ENCODE results near the gene IFRD1. TPM values are rescaled to one million over a fixed set of nuclear protein-coding genes. Genes with fewer than 3 reads are reported as not detected.

Gene IFRD1
- total RNA-seq, 1 experiment from 2014 or later: 73.4 TPM

- Histone ChIP-seq H3K36me3 (ENCODE audit: low read depth, low read length) (no peaks in the 10 kb centered on the region), H3K9me3 (ENCODE audit: low read length) (no peaks in the 10 kb centered on the region), H3K9me2 (replicated peaks; ENCODE audit: low read length) (no peaks in the 10 kb centered on the region), H3K9ac (ENCODE audit: low read length) (no peak overlapping the region), H3K4me3 (ENCODE audit: low read length) (no peak overlapping the region), H3K79me2 (ENCODE audit: low read length) (no peaks in the 10 kb centered on the region), H2AFZ (ENCODE audit: low read length) (no peak overlapping the region), H3F3A (ENCODE audit: low read length, unreplicated experiment) (no peaks in the 10 kb centered on the region), H3K27me3 (ENCODE audit: low read length) (no peaks in the 10 kb centered on the region), H4K20me1 (ENCODE audit: low read length) (no peaks in the 10 kb centered on the region), H3K27ac (ENCODE audit: low read length) (no peak overlapping the region), H3K4me1 (ENCODE audit: insufficient read depth, low read length) (peaks cover 6% of the 10 kb centered on the region; the same call in 1 of the 2 replicates), H3K4me2 (ENCODE audit: low read length) (no peak overlapping the region)
- TF ChIP-seq EZH2phosphoT487 (IDR thresholded peaks at IDR 0.05; ENCODE audit: borderline replicate concordance, low read length): no peak
- TF ChIP-seq CTCF (conservative IDR thresholded peaks at IDR 0.05; ENCODE audit: low read depth, low read length): no peak
- TF ChIP-seq EZH2 (IDR thresholded peaks at IDR 0.05; ENCODE audit: low read length, unreplicated experiment): no peak
- ATAC-seq: no peak
- no peak for DNase-seq
- BruUV-seq (replicated peaks): no TSS peak
- POLR2A ChIA-PET (ENCODE audit: unreplicated experiment): no interaction called here
- intact Hi-C loops (cut with micrococcal nuclease): no loop called here
- CTCF ChIA-PET: no interaction called here
Measured at GRCh38 chr7:112405286-112405685, 45.0 kb upstream of the IFRD1 start.

GRCh38 chr7:112407261-112407660 lies 43.0 kb upstream of the IFRD1 start:
- ATAC-seq (no peak), DNase-seq (no peak)
- Histone ChIP-seq H3K4me3 (ENCODE audit: low read length) (no peak overlapping the region), H2AFZ (ENCODE audit: low read length) (no peak overlapping the region), H4K20me1 (ENCODE audit: low read length) (no peaks in the 10 kb centered on the region), H3K27ac (ENCODE audit: low read length) (no peak overlapping the region), H3K9me2 (replicated peaks; ENCODE audit: low read length) (no peaks in the 10 kb centered on the region), H3K79me2 (ENCODE audit: low read length) (no peaks in the 10 kb centered on the region), H3K4me2 (ENCODE audit: low read length) (no peak overlapping the region), H3K9ac (ENCODE audit: low read length) (no peak overlapping the region), H3K9me3 (ENCODE audit: low read length) (no peaks in the 10 kb centered on the region), H3K36me3 (ENCODE audit: low read depth, low read length) (no peaks in the 10 kb centered on the region), H3F3A (ENCODE audit: low read length, unreplicated experiment) (no peaks in the 10 kb centered on the region), H3K4me1 (ENCODE audit: insufficient read depth, low read length) (peaks cover 12% of the 10 kb centered on the region; the same call in 1 of the 2 replicates), H3K27me3 (ENCODE audit: low read length) (no peaks in the 10 kb centered on the region)
- intact Hi-C loops (cut with micrococcal nuclease): no loop called here
- TF ChIP-seq CTCF (conservative IDR thresholded peaks at IDR 0.05; ENCODE audit: low read depth, low read length) (no peak), EZH2phosphoT487 (IDR thresholded peaks at IDR 0.05; ENCODE audit: borderline replicate concordance, low read length) (no peak), EZH2 (IDR thresholded peaks at IDR 0.05; ENCODE audit: low read length, unreplicated experiment) (no peak)
- ChIA-PET POLR2A (ENCODE audit: unreplicated experiment) (no interaction called here), CTCF (no interaction called here)
- BruUV-seq (replicated peaks): no TSS peak

- intact Hi-C loops (cut with micrococcal nuclease): loop anchor here (5.0 to 10.0 kb wide), 3 partner anchors 323 to 553 kb away; no protein-coding TSS in a partner anchor
- ChIA-PET CTCF (no interaction called here), POLR2A (ENCODE audit: unreplicated experiment) (interaction anchor here (0.7 kb wide), 1 partner anchor 547 kb away, joined by 3 read pairs; no protein-coding TSS in a partner anchor)
- BruUV-seq (replicated peaks): no TSS peak
- Histone ChIP-seq H3K9me2 (replicated peaks; ENCODE audit: low read length) (no peaks in the 10 kb centered on the region), H3K9ac (ENCODE audit: low read length) (no peak overlapping the region), H3K27ac (ENCODE audit: low read length) (no peak overlapping the region), H3K4me2 (ENCODE audit: low read length) (no peak overlapping the region), H2AFZ (ENCODE audit: low read length) (no peak overlapping the region), H4K20me1 (ENCODE audit: low read length) (no peaks in the 10 kb centered on the region), H3K4me1 (ENCODE audit: insufficient read depth, low read length) (peaks cover 12% of the 10 kb centered on the region; the same call in 1 of the 2 replicates), H3K4me3 (ENCODE audit: low read length) (no peak overlapping the region), H3K36me3 (ENCODE audit: low read depth, low read length) (no peaks in the 10 kb centered on the region), H3F3A (ENCODE audit: low read length, unreplicated experiment) (no peaks in the 10 kb centered on the region), H3K27me3 (ENCODE audit: low read length) (no peaks in the 10 kb centered on the region), H3K9me3 (ENCODE audit: low read length) (no peaks in the 10 kb centered on the region), H3K79me2 (ENCODE audit: low read length) (no peaks in the 10 kb centered on the region)
- DNase-seq: peak; percentile 37
- ATAC-seq: no peak
- TF ChIP-seq EZH2phosphoT487 (IDR thresholded peaks at IDR 0.05; ENCODE audit: borderline replicate concordance, low read length): no peak
- no peak for TF ChIP-seq EZH2 (IDR thresholded peaks at IDR 0.05; ENCODE audit: low read length, unreplicated experiment)
- no peak for TF ChIP-seq CTCF (conservative IDR thresholded peaks at IDR 0.05; ENCODE audit: low read depth, low read length)
Measured at GRCh38 chr7:112410092-112410491, 40.2 kb upstream of the IFRD1 start.

All from PC-3 (cell line).